Progenitor cell of endocrine pancreas (in vitro differentiated cells): ENCODE results near the gene STK10. TPM values are rescaled to one million over a fixed set of nuclear protein-coding genes. Genes with fewer than 3 reads are reported as not detected.
A peak's percentile ranks its signal among the peaks of the same experiment; 100 is the strongest.

Source experiments
- DNase-seq: peaks from one replicate; pipeline ENCODE4 v3.0.0; 2021; ENCODE audit warnings: low spot score; ENCODE audit not compliant: unreplicated experiment
- H3K27ac Mint-ChIP-seq: 2 replicates; pipeline ENCODE4 v1.8.0; 2021; ENCODE audit warnings: mild to moderate bottlenecking, moderate library complexity, mixed read lengths
- H3K27me3 Mint-ChIP-seq: 2 replicates; pipeline ENCODE4 v1.8.0; 2021; ENCODE audit warnings: mixed read lengths
- H3K36me3 Mint-ChIP-seq: 2 replicates; pipeline ENCODE4 v1.8.0; 2022; ENCODE audit warnings: mixed read lengths; ENCODE audit not compliant: insufficient read depth
- H3K4me1 Mint-ChIP-seq: 2 replicates; pipeline ENCODE4 v1.8.0; 2021; ENCODE audit warnings: low read depth, mixed read lengths
- H3K4me3 Mint-ChIP-seq: 2 replicates; pipeline ENCODE4 v1.8.0; 2021; ENCODE audit warnings: low read depth, mild to moderate bottlenecking, moderate library complexity, mixed read lengths
- H3K9me3 Mint-ChIP-seq: 2 replicates; pipeline ENCODE4 v1.8.0; 2021; ENCODE audit warnings: low read depth, mixed read lengths
- total RNA-seq: library from RNA; stranded (reverse); gene quantifications from 2 replicates; pipeline ENCODE4 v1.2.1, GENCODE V29; 2021
- TF ChIP-seq, protein P1 (sequence below): fragments of 200-600 bp; sonication (generic); IDR thresholded peaks from one replicate; pipeline ENCODE4 v1.5.0; 2021; ENCODE audit warnings: antibody characterized with exemption, mild to moderate bottlenecking; ENCODE audit not compliant: unreplicated experiment

STK10 gene
- total RNA-seq, 1 donor from 2014 or later: 18.1 TPM

DNA sequence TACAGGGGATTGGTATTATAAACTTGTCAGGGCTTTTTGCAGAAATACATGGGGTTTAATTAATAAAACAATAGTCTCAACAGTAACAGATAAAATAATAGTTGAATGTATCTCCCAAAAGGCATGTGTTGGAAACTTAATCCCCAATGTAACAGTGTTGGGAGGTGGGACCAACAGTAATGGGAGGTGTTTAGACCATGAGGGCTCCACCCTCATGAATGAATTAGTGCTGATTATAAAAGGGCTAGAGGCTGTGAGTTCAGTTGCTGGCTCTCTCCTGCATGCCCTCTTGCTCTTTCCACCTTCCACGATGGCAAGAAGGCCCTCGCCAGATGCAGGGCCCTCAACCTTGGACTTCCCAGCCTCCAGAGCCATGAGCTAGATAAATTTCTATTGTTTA lies 56.3 kb downstream of the STK10 start:
- DNase-seq: no peak
- Mint-ChIP-seq H3K9me3 (no peaks in the 10 kb centered on the region), H3K27ac (no peak overlapping the region), H3K4me3 (no peak overlapping the region), H3K36me3 (no peaks in the 10 kb centered on the region), H3K4me1 (no peaks in the 10 kb centered on the region), H3K27me3 (no peaks in the 10 kb centered on the region)
- TF ChIP-seq, protein P1, sequence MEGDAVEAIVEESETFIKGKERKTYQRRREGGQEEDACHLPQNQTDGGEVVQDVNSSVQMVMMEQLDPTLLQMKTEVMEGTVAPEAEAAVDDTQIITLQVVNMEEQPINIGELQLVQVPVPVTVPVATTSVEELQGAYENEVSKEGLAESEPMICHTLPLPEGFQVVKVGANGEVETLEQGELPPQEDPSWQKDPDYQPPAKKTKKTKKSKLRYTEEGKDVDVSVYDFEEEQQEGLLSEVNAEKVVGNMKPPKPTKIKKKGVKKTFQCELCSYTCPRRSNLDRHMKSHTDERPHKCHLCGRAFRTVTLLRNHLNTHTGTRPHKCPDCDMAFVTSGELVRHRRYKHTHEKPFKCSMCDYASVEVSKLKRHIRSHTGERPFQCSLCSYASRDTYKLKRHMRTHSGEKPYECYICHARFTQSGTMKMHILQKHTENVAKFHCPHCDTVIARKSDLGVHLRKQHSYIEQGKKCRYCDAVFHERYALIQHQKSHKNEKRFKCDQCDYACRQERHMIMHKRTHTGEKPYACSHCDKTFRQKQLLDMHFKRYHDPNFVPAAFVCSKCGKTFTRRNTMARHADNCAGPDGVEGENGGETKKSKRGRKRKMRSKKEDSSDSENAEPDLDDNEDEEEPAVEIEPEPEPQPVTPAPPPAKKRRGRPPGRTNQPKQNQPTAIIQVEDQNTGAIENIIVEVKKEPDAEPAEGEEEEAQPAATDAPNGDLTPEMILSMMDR: no peak

- Mint-ChIP-seq H3K4me3 (no peak overlapping the region), H3K9me3 (no peaks in the 10 kb centered on the region), H3K27me3 (no peaks in the 10 kb centered on the region), H3K27ac (no peak overlapping the region), H3K4me1 (no peaks in the 10 kb centered on the region), H3K36me3 (no peaks in the 10 kb centered on the region)
- DNase-seq: no peak
- TF ChIP-seq, protein P1: no peak
Measured at GRCh38 chr5:172129256-172129910, 58.6 kb downstream of the STK10 start.

GRCh38 chr5:172127581-172127980 lies 60.4 kb downstream of the STK10 start:
- Mint-ChIP-seq H3K9me3 (no peaks in the 10 kb centered on the region), H3K27ac (no peak overlapping the region), H3K36me3 (no peaks in the 10 kb centered on the region), H3K27me3 (no peaks in the 10 kb centered on the region), H3K4me3 (no peak overlapping the region), H3K4me1 (no peaks in the 10 kb centered on the region)
- TF ChIP-seq, protein P1: no peak
- no peak for DNase-seq

DNA sequence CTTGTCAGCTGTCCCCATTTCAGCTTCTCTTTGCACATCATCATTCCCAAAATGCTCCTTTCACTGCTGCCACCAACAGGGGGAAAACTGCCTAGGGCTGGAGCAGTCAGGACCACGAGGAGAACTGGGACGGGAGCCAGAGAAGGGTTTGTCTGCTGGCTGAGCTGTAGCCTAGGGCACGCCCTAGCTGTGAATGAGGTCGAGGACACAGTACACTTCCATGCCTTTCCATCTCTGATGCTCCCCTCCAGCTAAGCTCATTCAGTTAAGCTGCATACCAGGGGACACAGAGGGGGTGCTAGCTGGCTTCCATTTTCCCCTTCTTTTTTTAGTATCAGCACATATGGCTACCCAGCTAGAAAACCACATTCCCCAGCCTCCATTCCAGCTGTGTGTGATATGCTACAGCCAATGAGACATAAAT lies 64.7 kb downstream of the STK10 start:
- Mint-ChIP-seq H3K27ac (no peak overlapping the region), H3K9me3 (no peaks in the 10 kb centered on the region), H3K27me3 (no peaks in the 10 kb centered on the region), H3K4me1 (no peaks in the 10 kb centered on the region), H3K36me3 (no peaks in the 10 kb centered on the region), H3K4me3 (no peak overlapping the region)
- no peak for DNase-seq
- TF ChIP-seq, protein P1: no peak

GRCh38 chr5:172119921-172120688 lies 67.9 kb downstream of the STK10 start:
- Mint-ChIP-seq H3K27ac (peak overlapping the region; percentile 49), H3K4me1 (no peaks in the 10 kb centered on the region), H3K4me3 (no peak overlapping the region), H3K36me3 (no peaks in the 10 kb centered on the region), H3K27me3 (no peaks in the 10 kb centered on the region), H3K9me3 (no peaks in the 10 kb centered on the region)
- TF ChIP-seq, protein P1: no peak
- DNase-seq: no peak
